HCT116 (cell line): Measurements from ENCODE around the gene DDO. TPM values are rescaled to one million over a fixed set of nuclear protein-coding genes. Genes with fewer than 3 reads are reported as not detected.

Experiments used
- ATAC-seq: fragments of 200-7000 bp; cut with Tn5 transposase; 2 replicates; pipeline ENCODE4 v1.9.1; 2020; ENCODE audit warnings: mild to moderate bottlenecking, moderate library complexity
- BruUV-seq: library from RNA; stranded (reverse); fragments of 400-500 nt; replicated peaks from 2 replicates; lab custom pipeline; 2021; lab: Mats Ljungman, UMichigan
- CTCF ChIA-PET: fragments of 300-600 bp; sonication (Branson Sonifier 250); formaldehyde crosslinking; loops from one replicate; lab custom pipeline; 2021; ENCODE audit warnings: antibody characterized with exemption; lab: Charles Lee
- POLR2A ChIA-PET: fragments of 300-600, 350-600 bp; sonication (Branson Sonifier 250); formaldehyde crosslinking; loops from one replicate; lab custom pipeline; 2021; ENCODE audit warnings: antibody characterized with exemption; lab: Charles Lee
- RAD21 ChIA-PET, 2 experiments: fragments of 300-600 bp; sonication (Branson Sonifier 250); formaldehyde crosslinking; loops; one replicate each; lab custom pipeline; 2023; ENCODE audit warnings: low total read pairs in 2 of 2; ENCODE audit not compliant: uncharacterized antibody in 2 of 2, unreplicated experiment in 2 of 2, low non-redundant PET in 1 of 2; lab: Charles Lee
- DNase-seq: peaks from one replicate; pipeline ENCODE4 v3.0.0-alpha.2; 2010; ENCODE audit warnings: low read depth, low spot score
- H2AFZ ChIP-seq: fragments of 200-600 bp; shearing (Covaris generic), sonication (generic); 2 replicates; pipeline ENCODE4 v1.6.1; 2017; ENCODE audit warnings: low read depth, mixed run types, mixed read lengths, antibody characterized with exemption, low read length; ENCODE audit not compliant: poor library complexity, severe bottlenecking
- H3K27ac ChIP-seq: 2 replicates; pipeline ENCODE4 v1.5.1; 2012; ENCODE audit warnings: low read depth, low read length
- H3K27me3 ChIP-seq: fragments of 200-600 bp; sonication (generic); 2 replicates; pipeline ENCODE4 v1.6.1; 2016; ENCODE audit warnings: mixed run types, low read length, mixed read lengths; ENCODE audit not compliant: insufficient read depth
- H3K36me3 ChIP-seq, 2 experiments: fragments of 200-500 bp in 1 of 2; fragments of 200-600 bp in 1 of 2; sonication (Bioruptor generic) in 1 of 2; sonication (generic) in 1 of 2; 2 replicates each; pipeline versions ENCODE4 v1.5.1 to v1.6.1; 2014 to 2016; ENCODE audit warnings: low read length in 2 of 2, inconsistent platforms in 1 of 2, mixed read lengths in 1 of 2, mixed run types in 1 of 2; ENCODE audit not compliant: insufficient read depth in 2 of 2, control insufficient read depth in 1 of 2
- H3K4me1 ChIP-seq, 2 experiments: fragments of 200-600 bp in 1 of 2; sonication (generic) in 1 of 2; 2 replicates each; pipeline versions ENCODE4 v1.5.1 to v1.6.1; 2012 to 2017; ENCODE audit warnings: low read length in 2 of 2, inconsistent platforms in 1 of 2, mild to moderate bottlenecking in 1 of 2, mixed read lengths in 1 of 2, mixed run types in 1 of 2, moderate library complexity in 1 of 2; ENCODE audit not compliant: insufficient read depth in 2 of 2, control insufficient read depth in 1 of 2
- H3K4me2 ChIP-seq: fragments of 200-600 bp; sonication (generic); 2 replicates; pipeline ENCODE4 v1.6.1; 2017; ENCODE audit warnings: mixed run types, low read length, mixed read lengths
- H3K4me3 ChIP-seq, 2 experiments: fragments of 200-600 bp in 1 of 2; sonication (generic) in 1 of 2; replicated peaks in 1 of 2; 2 replicates each; pipeline ENCODE4 v1.5.1; 2011 to 2016; ENCODE audit warnings: low read length in 2 of 2, control low read depth in 1 of 2, low read depth in 1 of 2, mild to moderate bottlenecking in 1 of 2, mixed read lengths in 1 of 2, mixed run types in 1 of 2
- H3K79me2 ChIP-seq: fragments of 200-600 bp; sonication (generic); 2 replicates; pipeline ENCODE4 v1.6.1; 2017; ENCODE audit warnings: mild to moderate bottlenecking, mixed run types, low read length, moderate library complexity, mixed read lengths; ENCODE audit not compliant: insufficient read depth
- H3K9ac ChIP-seq: fragments of 200-600 bp; sonication (generic); 2 replicates; pipeline ENCODE4 v1.6.1; 2016; ENCODE audit warnings: low read length, mixed read lengths
- H3K9me2 ChIP-seq: fragments of 200-600 bp; sonication (generic), shearing (Covaris generic); 2 replicates; pipeline ENCODE4 v1.6.1; 2017; ENCODE audit warnings: mixed run types, mild to moderate bottlenecking, moderate library complexity; ENCODE audit not compliant: insufficient read depth
- H3K9me3 ChIP-seq, 2 experiments: fragments of 200-500 bp in 1 of 2; fragments of 200-600 bp in 1 of 2; sonication (Bioruptor generic) in 1 of 2; sonication (generic) in 1 of 2; 2 replicates each; pipeline ENCODE4 v1.6.1; 2014 to 2017; ENCODE audit warnings: low read length in 2 of 2, mixed read lengths in 2 of 2, inconsistent platforms in 1 of 2, low read depth in 1 of 2, mild to moderate bottlenecking in 1 of 2, mixed run types in 1 of 2, moderate library complexity in 1 of 2; ENCODE audit not compliant: control insufficient read depth in 1 of 2, insufficient read depth in 1 of 2
- H4K20me1 ChIP-seq: fragments of 200-600 bp; sonication (generic), shearing (Covaris generic); 2 replicates; pipeline ENCODE4 v1.6.1; 2017; ENCODE audit warnings: mixed run types, mild to moderate bottlenecking, moderate library complexity; ENCODE audit not compliant: insufficient read depth
- CBX3 ChIP-seq: IDR thresholded peaks from 2 replicates; pipeline ENCODE4 v1.6.1; 2012; ENCODE audit warnings: low read depth
- CEBPB ChIP-seq: IDR thresholded peaks from 2 replicates; pipeline ENCODE4 v1.6.1; 2012; ENCODE audit warnings: low read depth
- ELF1 ChIP-seq: IDR thresholded peaks from 2 replicates; pipeline ENCODE4 v1.6.1; 2012; ENCODE audit warnings: low read depth, borderline replicate concordance
- FOSL1 ChIP-seq: IDR thresholded peaks from 2 replicates; pipeline ENCODE4 v1.6.1; 2012; ENCODE audit warnings: low read depth
- JUND ChIP-seq: IDR thresholded peaks from 2 replicates; pipeline ENCODE4 v1.6.1; 2012
- POLR2A ChIP-seq: IDR thresholded peaks from 2 replicates; pipeline ENCODE4 v1.7.0; 2011; ENCODE audit warnings: borderline replicate concordance; ENCODE audit not compliant: insufficient read depth, insufficient read length; ENCODE audit errors: extremely low read depth
- POLR2AphosphoS5 ChIP-seq: IDR thresholded peaks from 2 replicates; pipeline ENCODE4 v1.6.1; 2011; ENCODE audit warnings: mild to moderate bottlenecking, low read depth, low read length, moderate library complexity
- SIN3A ChIP-seq: IDR thresholded peaks from 2 replicates; pipeline ENCODE4 v1.6.1; 2012; ENCODE audit warnings: low read depth
- SP1 ChIP-seq: IDR thresholded peaks from 2 replicates; pipeline ENCODE4 v1.6.1; 2012; ENCODE audit warnings: low read depth
- SRF ChIP-seq: IDR thresholded peaks from 2 replicates; pipeline ENCODE4 v1.6.1; 2012; ENCODE audit warnings: low read depth
- TCF7L2 ChIP-seq: IDR thresholded peaks from 2 replicates; pipeline ENCODE4 v1.7.0; 2011; ENCODE audit warnings: borderline replicate concordance, inconsistent platforms; ENCODE audit not compliant: insufficient read depth, insufficient read length; ENCODE audit errors: extremely low read depth
- intact Hi-C: fragments of 100-400 bp; cut with micrococcal nuclease; formaldehyde crosslinking; loops from 2 replicates; pipeline ENCODE4 v1.10.0; 2022
- total RNA-seq: library from RNA; stranded (reverse); gene quantifications from one replicate; pipeline ENCODE4 v1.2.1, GENCODE V29; 2021; ENCODE audit not compliant: unreplicated experiment
- TF ChIP-seq, protein P1 (sequence below): IDR thresholded peaks from 2 replicates; pipeline ENCODE4 v1.6.1; 2012; ENCODE audit warnings: low read depth
- TF ChIP-seq, protein P2 (sequence below): IDR thresholded peaks from 2 replicates; pipeline ENCODE4 v1.6.1; 2012
- TF ChIP-seq, protein P3 (sequence below): IDR thresholded peaks from 2 replicates; pipeline ENCODE4 v1.6.1; 2012

Gene DDO
- total RNA-seq, 1 experiment from 2014 or later = not detected

DNA sequence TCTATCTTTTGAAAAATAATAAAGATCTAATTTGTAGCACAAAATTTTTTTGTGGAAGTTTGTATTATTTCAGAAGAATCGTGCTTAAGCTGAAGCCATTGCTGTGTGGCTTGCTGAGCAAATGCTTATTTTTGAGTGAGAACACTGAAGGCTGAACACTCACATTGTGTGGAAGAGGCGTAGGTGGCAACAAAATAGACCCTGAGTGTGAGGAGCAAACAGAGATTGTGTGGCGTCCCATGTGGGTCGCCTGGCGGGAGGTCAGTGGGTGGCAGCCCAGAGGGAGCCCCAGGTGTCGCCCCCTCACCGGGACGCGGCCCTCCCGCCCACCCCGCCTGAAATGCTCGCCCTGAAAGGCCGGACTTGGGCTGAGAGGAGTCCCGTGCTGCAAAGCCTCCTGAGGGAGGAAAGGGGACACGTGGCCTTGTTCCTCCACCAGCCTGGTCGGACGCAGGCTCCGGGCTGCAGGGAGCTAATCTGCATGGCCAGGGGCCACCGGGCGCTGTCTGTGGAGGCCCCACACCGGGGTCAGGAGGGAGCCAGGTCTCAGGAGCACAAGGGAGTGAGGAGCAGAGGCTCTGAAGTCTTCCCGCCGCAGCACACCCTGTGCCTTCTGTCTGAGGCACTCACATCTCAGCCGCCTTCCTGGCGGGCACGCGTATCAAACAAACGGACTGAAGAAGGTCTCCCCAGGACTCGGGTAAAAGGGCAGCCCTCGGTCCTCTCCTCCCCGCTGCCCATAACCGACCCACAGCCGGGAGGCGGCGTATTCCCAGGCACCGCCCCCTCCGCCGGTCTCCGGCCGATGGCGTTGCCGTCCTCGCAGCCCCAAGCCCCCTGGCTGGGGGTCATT, 15.9 kb downstream of the DDO start:
- peak overlapping the region; percentile 76 for H2AFZ ChIP-seq
- CTCF ChIA-PET = no interaction called here

DNA sequence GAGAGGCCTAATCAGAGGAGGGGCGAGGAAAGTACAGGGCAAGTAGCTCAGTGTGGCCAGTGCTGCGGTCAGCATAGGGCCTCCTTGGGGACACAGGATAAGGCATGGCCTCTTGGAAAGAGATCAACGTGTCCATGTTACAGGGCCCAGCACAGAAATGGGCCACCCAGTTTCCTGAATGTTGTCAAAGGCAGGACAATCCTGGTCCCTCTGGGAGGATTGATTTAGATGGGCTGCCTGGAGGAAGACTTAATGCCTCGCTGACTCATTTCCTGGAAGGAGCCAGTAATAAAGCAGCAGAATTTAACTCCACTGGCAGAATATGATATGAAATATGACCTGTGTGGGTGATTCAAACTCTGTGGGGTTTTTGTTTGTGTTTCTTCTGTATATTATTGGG, 16.6 kb downstream of the DDO start:
- TF ChIP-seq POLR2A (no peak), POLR2AphosphoS5 (no peak), JUND (peak; percentile 41; the same call in 1 of the 2 replicates), SIN3A (no peak), CEBPB (no peak), FOSL1 (peak; percentile 66; the same call in 1 of the 2 replicates), CBX3 (peak; percentile 56; the same call in 1 of the 2 replicates)
- TF ChIP-seq, protein P1, sequence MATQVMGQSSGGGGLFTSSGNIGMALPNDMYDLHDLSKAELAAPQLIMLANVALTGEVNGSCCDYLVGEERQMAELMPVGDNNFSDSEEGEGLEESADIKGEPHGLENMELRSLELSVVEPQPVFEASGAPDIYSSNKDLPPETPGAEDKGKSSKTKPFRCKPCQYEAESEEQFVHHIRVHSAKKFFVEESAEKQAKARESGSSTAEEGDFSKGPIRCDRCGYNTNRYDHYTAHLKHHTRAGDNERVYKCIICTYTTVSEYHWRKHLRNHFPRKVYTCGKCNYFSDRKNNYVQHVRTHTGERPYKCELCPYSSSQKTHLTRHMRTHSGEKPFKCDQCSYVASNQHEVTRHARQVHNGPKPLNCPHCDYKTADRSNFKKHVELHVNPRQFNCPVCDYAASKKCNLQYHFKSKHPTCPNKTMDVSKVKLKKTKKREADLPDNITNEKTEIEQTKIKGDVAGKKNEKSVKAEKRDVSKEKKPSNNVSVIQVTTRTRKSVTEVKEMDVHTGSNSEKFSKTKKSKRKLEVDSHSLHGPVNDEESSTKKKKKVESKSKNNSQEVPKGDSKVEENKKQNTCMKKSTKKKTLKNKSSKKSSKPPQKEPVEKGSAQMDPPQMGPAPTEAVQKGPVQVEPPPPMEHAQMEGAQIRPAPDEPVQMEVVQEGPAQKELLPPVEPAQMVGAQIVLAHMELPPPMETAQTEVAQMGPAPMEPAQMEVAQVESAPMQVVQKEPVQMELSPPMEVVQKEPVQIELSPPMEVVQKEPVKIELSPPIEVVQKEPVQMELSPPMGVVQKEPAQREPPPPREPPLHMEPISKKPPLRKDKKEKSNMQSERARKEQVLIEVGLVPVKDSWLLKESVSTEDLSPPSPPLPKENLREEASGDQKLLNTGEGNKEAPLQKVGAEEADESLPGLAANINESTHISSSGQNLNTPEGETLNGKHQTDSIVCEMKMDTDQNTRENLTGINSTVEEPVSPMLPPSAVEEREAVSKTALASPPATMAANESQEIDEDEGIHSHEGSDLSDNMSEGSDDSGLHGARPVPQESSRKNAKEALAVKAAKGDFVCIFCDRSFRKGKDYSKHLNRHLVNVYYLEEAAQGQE = no peak
- TF ChIP-seq, all 23 proteins: peak for 3
- Histone ChIP-seq H3K79me2 (no peaks in the 10 kb centered on the region), H3K9me2 (no peaks in the 10 kb centered on the region), H3K4me1 (peaks cover 7 to 12% of the 10 kb centered on the region in 2 experiments), H3K4me3 (no peak overlapping the region), H4K20me1 (no peaks in the 10 kb centered on the region), H3K4me2 (peak overlapping the region; percentile 63), H3K27me3 (no peaks in the 10 kb centered on the region), H3K9me3 (no peaks in the 10 kb centered on the region), H3K36me3 (no peaks in the 10 kb centered on the region), H3K9ac (no peak overlapping the region), H2AFZ (peak overlapping the region; percentile 76), H3K27ac (peak overlapping the region; percentile 1; the same call in 1 of the 2 replicates)
- POLR2A ChIA-PET = no interaction called here
- CTCF ChIA-PET = no interaction called here
- RAD21 ChIA-PET = no interaction called here
- peak; percentile 75 for ATAC-seq
- no peak for DNase-seq
- no TSS peak for BruUV-seq
- intact Hi-C loops = no loop called here

More for the DNA sequence above, 15.9 kb downstream of the DDO start:
- intact Hi-C loops = no loop called here
- H3K4me1 ChIP-seq = peaks cover 7 to 12% of the 10 kb centered on the region in 2 experiments
- no peaks in the 10 kb centered on the region for H3K36me3 ChIP-seq
- no peaks in the 10 kb centered on the region for H3K27me3 ChIP-seq
- no peak for DNase-seq
- H3K27ac ChIP-seq = no peak overlapping the region
- H3K4me2 ChIP-seq = peak overlapping the region; percentile 63
- H3K79me2 ChIP-seq = no peaks in the 10 kb centered on the region
- no peaks in the 10 kb centered on the region for H3K9me2 ChIP-seq
- H3K9ac ChIP-seq = no peak overlapping the region
- RAD21 ChIA-PET = no interaction called here
- H3K4me3 ChIP-seq = no peak overlapping the region
- H3K9me3 ChIP-seq = no peaks in the 10 kb centered on the region
- BruUV-seq = no TSS peak
- no peak for ATAC-seq
- no peaks in the 10 kb centered on the region for H4K20me1 ChIP-seq
- POLR2A ChIA-PET = no interaction called here
- no peak for TF ChIP-seq POLR2AphosphoS5
- TF ChIP-seq, protein P2, sequence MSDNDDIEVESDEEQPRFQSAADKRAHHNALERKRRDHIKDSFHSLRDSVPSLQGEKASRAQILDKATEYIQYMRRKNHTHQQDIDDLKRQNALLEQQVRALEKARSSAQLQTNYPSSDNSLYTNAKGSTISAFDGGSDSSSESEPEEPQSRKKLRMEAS = no peak
- TF ChIP-seq, protein P3, sequence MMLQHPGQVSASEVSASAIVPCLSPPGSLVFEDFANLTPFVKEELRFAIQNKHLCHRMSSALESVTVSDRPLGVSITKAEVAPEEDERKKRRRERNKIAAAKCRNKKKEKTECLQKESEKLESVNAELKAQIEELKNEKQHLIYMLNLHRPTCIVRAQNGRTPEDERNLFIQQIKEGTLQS = no peak
- TF ChIP-seq TCF7L2 = no peak
- no peak for TF ChIP-seq SP1
- no peak for TF ChIP-seq SRF
- no peak for TF ChIP-seq ELF1
- TF ChIP-seq POLR2A = no peak
